Hippocampal formation (tissue), 2 donors: ENCODE data around the gene ITGA7.
"Not testable (repeated sequence)": the region's sequence is repeated elsewhere in the genome, so short reads cannot be mapped to it uniquely, and the experiment has no call there.

Experiments
- DNase-seq, 2 donors: peaks; one replicate each; lab custom pipeline; 2025; lab: John Stamatoyannopoulos, UW

Gene ITGA7

DNA sequence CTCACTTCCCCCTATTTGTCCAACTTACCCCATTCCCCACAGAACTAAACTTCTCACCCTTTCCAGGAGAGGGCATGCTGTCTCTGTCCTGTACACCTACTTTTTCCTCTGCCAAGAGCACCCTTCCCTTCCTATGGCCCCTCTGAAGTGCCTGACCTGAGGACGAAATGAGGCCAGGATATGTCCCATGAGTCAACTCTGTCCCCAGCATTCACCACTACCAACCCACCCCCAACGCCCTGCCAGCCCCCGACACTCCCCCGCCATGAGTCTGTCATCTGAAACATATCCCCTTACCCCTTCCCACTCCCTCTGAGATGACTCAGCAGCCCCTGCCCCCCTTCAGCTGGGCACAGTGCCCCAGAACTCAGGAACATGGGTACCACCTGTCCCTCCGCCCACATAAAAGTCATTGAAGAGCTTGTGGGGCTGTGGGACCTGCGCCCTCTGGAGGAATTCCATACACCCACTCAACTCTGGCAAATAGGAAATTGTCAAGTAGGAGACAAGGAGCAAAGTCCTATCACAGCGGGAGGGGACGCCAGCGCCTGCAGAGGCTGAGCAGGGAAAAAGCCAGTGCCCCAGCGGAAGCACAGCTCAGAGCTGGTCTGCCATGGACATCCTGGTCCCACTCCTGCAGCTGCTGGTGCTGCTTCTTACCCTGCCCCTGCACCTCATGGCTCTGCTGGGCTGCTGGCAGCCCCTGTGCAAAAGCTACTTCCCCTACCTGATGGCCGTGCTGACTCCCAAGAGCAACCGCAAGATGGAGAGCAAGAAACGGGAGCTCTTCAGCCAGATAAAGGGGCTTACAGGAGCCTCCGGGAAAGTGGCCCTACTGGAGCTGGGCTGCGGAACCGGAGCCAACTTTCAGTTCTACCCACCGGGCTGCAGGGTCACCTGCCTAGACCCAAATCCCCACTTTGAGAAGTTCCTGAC is 26.3 kb downstream of the ITGA7 start:
- no peak for DNase-seq

DNA sequence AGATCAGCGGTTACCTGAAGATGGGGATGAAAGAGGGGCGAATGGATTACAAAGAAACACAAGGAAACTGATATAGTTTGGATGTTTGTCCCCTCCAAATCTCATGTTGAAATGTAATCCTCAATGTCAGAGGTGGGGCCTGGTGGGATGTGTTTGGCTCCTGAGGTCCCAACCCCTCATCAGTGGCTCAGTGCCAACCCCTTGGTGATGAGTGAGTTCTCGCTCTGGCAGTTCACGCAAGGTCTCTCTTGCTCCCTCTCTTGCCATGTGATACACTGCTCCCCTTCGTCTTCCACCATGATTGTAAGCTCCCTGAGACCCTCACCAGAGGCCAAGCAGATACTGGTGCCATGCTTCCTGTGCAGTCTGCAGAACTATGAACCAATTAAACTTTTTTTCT is 28.0 kb downstream of the ITGA7 start:
- no peak for DNase-seq

DNA sequence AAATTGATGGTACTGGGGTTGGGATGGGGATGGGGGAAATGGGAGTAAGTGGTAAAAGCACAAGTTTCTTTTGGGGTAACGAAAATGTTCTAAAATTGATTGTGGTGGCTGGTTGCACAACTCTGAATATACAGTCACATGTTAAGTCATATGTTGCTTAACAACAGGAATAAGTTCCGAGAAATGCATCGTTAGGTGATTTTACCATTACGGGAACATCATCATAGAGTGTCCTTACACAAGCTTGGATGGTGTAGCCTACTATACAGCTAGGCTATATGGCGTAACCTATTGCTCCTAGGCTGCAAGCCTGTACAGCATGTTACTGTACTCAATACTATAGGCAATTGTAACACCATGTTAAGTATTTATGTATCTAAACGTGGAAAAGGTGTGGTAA is 31.0 kb downstream of the ITGA7 start:
- no peak for DNase-seq

DNA sequence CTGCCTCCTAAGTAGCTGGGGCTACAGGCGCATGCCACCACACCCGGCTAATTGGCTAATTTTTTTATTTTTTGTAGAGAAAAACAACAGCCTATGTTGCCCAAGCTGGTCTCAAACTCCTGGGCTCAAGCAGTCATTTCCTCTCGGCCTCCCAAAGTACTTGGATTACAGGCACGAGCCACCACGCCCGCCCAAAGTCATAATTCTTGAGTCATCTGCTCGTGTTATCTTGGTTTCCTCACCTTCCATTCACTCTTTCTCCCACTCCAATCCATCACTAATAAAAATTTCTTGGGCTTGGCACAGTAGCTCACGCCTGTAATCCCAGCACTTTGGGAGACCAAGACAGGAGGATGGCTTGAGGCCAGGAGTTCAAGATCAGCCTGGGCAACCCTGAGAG is 32.0 kb downstream of the ITGA7 start:
- no peak for DNase-seq

DNA sequence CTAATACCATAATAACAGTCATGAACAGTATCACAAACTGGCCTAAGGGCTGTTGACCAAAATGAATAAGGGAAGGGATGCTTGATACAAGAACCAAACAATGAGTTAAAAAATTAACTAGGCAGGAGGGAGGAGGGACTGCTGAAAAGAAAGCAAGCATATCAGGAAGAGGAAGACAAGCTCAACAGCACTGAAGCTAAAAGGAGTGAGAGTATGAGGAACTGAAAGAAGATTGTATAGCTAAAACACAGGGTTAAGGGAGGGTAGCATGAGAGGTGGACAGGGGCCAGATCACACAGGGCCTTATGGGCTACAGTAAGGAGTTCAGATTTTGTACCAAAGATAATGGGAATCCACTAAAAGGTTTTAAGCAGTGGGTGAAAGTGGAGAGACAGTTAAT is 34.1 kb downstream of the ITGA7 start:
- DNase-seq, result peak in 1 of 2 donors; percentile 4

DNA sequence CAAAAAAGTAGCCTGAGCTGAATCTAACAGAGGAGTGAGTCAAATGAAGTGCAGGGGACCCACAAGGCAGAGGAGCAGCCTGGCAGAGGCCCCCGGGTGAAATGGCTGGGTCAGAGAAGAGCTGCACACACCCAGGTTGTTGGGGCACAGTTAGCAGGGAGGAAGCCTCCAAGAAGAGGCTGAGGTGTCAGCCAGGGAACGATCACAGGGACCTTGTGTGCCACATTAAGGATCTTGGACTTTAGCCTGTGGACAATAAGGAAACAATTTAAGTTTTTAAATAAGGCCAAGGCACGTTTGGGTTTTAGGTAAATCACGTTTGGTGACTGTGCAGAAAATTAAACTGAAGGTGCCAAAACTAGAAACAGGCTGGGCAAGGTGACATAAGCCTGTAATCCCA is 36.0 kb downstream of the ITGA7 start:
- DNase-seq, result no peak

DNA sequence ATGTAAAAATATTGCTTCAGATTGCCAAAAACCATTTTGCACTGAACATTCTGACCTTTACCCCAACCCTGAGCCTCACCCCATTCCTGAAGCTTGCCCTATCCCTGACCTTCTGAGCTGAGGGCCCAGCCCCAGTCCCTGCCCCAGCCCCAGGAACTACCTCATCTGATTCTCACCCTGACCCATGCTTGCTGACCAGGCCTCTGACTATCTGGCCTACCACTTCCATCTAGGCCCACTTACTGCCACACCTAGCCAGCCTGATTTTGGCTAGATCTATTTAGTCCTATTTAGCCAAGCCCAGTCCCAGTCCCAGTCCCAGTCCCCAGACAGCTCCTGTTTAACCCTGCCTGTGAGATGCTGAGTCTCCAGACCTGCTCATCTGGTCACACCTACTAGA is 37.4 kb downstream of the ITGA7 start:
- no peak for DNase-seq

DNA sequence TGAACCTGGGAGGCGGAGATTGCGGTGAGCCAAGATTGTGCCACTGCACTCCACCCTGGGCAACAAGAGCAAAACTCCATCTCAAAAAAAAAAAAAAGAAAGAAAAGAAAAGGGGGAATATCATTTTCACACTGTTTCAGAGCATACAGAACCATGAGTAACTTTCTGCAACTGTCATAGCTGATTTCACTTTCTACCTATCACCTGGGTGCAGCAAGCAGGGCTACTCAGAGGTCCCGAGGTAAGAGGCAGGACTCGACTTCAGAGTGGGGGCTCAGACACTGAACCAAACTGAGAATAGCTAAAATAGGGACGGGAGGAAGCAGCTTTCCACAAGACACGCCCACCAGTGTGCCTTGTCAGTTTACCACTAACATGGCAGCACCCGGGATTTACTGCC is 41.2 kb downstream of the ITGA7 start:
- DNase-seq, result no peak

DNA sequence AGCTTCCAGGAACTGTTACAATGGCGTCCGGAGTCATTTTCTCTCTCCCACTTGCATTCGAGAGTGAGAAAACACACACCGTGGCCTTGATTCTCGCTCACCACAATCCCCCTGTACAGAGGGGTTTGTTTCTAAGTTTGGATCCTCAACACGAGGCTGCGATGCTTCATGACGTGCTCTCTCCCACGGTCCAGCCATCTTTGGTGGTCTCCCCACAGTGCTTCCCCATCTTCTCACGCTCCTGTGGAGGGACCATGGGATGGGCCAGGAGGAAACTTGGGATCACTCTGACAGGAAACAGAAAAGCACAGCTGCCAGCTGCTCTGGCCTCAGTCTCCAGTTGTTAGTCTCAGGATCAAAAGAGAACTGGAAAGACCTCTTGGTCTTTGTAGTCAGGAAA is 42.9 kb downstream of the ITGA7 start:
- no peak for DNase-seq

DNA sequence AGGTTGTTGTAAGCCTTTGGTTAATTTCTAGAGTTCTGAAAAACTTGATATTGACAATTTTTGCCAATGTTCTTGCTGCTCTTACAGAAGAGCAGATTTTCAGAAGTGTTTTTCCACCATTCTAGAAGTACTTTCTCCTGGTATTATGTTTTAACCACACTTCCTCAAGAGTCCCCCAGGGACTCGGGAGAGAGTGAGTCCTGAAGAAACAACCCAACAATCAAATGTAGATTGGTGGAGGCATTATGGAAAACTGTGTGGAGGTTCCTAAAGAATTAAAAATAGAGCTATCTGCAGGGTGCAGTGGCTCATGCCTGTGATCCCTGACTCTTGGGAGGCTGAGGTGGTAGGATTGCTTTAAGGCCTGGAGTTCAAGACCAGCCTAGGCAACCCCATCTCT is 44.3 kb downstream of the ITGA7 start:
- DNase-seq, result no peak

DNA sequence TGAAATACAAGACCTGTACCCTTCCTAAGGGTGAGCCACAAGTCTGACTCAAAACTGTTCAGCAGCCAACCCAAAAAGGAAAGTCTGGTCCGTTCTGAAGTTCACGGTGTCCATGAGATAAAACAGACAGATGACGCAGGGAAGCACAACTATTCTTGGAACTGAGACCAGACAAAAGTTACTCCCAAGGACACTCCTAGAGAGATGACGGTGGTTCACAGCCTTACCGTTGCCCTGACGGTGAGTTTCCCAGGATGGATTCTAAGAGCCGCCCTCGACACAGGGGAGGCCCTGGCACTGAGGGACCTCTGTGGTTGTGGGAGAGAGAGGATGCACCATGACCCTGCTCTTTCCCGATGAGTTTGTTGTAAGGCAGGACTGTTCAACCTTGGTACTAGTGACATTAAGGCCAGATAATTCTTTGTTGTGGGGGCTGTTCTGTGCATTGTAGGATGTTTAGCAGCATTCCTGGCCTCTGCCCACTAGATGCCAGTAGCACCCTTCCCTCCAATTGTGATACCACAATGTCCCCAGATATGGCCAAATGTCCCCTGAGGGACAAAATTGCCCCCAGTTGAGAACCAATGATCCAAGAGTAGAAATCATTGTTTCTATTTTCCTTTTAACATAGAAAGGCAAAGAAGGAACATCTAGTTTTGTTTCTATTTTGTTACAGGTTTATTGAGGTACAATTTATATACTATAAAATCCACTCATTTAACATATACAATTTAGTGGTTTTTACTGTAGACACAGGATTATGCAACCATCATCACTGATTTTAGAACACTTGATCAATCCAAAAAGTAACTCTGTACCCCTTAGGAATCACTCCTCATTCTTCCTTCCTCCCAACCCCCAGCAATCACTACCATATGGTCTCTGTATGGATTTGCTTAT is 48.0 kb downstream of the ITGA7 start:
- DNase-seq, result no peak

DNA sequence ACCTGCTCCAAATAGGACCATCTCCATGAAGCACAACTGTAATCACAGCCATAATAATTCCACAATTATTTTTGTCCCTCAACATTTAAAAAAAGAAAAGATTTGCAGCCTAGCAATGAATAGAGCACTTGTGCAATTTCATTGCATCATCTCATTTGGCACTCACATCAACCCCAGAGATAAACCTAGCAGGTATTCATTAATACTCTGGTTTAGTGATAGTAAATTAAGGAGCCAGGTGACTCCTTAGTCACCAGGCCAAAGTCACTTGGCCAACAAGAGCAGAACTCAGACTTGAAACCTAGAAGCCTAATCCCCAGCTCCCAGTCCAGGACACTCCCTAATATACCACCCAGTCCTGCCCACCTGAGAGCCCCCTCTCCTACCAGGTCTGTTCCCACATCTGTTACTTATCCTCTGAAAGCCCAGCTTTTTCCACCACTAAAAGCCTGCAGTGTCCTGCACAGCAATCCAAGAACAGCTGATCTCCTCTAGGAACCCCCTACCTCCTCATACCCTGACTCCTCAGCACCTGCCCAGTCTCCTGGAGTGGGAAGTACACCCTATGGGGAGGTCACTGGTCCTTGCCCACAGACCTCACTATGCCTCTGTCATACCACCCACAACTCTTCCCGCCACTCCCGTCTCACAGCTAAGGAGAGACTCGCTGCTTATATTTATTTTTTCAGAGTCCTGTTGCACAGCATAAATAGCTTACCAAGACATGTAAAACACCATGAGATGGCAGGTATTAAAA is 48.9 kb downstream of the ITGA7 start:
- no peak for DNase-seq

DNA sequence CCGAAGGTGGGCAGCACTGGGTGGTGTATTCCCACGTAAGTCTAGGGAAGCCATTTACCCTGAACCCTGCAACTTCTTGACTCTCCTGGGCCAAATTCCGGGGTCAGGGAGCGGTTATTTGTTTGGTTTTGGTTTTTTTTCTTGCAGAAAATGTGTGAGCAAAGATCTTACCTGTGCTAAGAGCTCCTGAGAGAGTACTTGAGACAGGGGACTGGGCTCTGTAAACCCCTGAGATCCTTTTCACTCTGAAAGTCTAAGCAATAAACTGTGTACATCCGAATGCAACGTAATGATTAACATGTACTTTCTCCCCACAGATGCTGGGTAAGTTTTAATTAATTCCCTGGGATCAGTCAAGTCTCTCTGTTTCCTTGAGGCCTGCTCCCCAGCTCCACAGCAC is 49.5 kb downstream of the ITGA7 start:
- no peak for DNase-seq

DNA sequence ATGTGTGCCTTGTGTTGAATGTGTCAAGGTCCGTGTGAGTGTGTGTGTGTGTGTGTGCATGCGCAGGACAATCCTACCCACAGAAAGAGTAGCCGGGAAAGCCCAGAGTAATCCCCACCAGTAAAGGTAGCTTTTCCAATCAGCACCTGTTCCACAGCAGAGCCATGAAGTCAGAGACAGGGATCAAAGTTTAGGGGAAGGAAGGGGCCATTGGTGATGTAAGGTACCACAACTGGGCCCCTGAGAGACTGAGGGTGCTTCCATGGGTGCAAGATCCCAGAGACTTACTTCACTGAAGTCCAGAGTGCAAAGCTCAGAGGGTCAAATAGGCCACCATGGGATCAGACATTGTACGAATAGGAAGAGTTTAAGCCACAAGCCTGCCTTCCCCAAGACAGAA is 50.5 kb downstream of the ITGA7 start:
- no peak for DNase-seq

DNA sequence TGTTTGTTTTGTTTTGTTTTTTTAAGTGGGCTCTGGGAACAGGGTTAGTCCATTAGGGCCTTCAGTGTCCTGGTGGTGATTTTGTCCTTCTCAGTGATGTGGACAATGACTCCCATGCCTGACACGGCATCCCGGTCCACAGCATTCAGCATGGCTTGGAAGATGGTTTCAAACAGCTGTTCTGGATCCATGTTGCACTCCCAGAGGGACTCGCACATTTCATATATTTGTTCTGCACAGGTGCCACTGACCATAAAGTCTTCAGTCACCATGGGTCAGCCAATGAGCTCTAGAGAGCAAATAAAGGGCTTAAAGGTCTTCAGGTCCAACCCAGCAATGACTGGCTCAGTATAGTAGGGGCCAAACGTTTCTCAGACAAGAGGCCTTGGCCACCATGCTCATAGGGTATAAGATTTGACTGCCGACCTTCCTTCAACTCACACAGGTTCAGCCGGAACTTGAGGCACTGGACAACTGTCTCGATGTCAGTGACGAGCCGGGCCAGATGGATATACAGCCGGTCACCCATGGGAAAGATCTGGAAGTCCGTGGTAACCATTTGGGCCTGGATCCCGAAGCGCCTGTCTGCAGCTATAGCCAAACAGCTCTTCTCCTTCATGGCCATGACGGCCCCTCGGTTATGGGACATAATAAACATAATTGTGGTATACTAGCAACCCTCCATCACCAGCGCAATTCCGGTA is 53.0 kb downstream of the ITGA7 start:
- no peak for DNase-seq

DNA sequence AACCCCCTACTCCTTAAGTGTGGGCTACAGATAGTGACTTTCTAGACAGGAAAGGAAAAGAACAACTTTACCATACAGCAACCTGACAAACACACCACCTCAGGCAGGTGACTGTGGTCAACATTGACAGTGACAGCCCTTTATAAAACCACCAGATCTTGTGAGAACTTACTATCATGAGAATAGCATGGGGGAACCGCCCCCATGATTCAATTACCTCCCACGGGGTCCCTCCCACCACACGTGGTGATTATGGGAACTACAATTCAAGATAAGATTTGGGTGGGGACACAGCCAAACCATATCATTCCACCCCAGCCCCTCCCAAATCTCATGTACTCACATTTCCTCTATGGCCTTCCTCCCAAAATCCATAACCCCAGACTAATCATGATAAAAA is 54.7 kb downstream of the ITGA7 start:
- no peak for DNase-seq

DNA sequence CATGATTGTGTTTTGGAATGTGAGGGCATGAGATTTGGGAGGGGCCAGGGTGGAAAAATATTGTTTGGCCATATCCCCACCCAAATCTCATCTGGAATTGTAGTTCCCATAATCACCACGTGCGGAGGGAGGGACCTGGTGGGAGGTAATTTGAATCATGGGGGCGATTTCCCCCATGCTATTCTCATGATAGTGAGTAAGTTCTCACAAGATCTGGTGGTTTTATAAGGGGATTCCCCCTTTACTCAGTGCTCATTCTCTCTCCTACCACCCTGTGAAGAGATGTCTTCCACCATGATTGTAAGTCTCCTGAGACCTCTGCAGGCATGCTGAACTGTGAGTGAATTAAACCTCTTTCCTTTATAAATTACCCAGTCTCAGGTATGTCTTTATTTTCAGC is 55.4 kb downstream of the ITGA7 start:
- DNase-seq, result no peak

DNA sequence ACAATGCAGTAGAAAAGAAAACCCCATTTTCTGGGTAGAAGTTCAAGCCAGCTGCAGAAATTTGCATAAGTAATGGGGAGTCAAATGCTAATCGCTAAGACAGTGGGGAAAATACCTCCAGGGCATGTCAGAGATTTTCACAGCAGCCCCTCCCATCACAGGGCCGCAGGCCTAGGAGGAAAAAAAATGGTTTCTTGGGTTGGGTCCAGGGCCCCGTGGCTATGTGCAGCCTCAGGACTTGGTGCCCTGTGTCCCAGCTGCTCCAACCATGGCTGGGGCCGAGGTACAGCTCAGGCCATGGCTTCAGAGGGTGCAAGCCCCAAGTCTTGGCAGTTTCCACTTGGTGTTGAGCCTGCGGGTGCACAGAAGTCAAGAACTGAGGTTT is 56.4 kb downstream of the ITGA7 start:
- DNase-seq, result no peak

DNA sequence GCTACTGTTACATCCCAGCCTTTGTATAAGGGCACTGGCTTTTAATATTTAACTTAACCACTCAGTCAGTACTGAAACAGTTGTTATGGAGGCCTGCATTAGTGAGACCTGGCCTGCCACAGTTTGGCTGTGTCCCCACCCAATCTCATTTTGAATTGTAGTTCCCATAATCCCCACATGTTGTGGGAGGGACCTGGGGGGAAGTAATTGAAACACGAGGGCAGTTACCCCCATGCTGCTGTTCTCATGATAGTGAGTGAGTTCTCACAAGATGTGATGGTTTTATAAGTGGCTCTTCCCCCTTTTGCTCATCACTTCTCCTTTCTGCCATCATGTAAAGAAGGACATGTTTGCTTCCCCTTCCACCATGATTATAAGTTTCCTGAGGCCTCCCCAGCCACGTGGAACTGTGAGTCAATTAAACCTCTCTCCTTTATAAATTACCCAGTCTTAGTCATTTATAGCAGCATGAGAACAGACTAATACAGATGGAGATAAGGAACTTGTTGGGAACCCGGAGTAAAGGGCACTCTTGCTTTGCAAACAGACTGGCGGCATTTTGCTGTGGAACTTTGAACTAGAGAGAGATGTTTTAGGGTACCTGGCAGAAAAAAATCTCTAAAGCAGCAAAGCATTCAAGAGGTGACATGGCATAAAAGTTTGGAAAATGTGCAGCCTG is 56.9 kb downstream of the ITGA7 start:
- DNase-seq, result not testable (repeated sequence)

DNA sequence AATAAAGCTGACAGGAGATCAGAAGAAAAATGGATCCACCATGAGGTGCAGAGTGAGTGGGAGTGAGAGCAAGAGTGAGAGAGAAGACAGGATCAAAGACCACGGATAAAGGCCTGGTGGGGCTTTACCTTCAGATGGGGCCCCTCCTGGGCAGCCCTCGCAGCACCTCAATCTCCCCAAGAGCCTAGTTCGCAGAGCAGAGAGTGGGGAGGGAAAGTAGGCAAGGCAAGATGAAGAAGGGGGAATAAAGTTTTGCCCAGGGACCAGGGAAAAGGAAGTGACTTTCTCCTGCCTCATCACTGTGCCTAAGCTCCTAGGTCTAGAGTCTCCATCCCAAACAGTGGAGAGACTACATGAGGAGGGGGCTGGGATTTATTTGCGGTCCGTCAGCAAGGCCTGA is 60.7 kb downstream of the ITGA7 start:
- DNase-seq, result no peak

DNA sequence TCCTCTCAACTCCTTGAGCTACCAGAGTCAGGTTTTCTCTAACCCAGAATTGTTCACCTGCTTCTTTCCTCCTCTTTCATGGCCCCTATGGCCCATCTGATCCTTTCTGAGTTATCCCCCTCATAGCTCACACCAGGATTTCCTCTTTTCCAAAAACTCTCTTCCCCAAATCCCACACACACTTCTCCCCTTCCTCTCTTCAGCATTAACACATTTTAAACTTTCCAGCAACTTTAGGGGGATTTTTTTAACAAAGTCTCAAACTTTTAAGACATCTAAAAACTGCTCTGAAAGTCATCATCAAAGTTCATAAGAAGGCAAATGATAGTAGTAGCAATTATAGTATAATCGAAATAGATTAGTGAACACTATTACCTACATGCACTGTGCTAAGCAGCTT is 63.1 kb downstream of the ITGA7 start:
- DNase-seq, result no peak
